Dermis microvascular lymphatic vessel endothelial cell (primary cell): ENCODE results near the gene GALNT9. TPM values are rescaled to one million over a fixed set of nuclear protein-coding genes. Genes with fewer than 3 reads are reported as not detected.

ENCODE experiments used
- DNase-seq, 2 donors: peaks; one replicate each; pipeline versions ENCODE4 v3.0.0 to v3.0.0-alpha.2; 2010; ENCODE audit warnings: low read depth in 2 of 2
- total RNA-seq: library from RNA; depleted of rRNA; stranded (reverse); fragments of >200 nt; gene quantifications from 2 replicates; pipeline ENCODE4 v1.2.1, GENCODE V29; 2014

The GALNT9 gene
- total RNA-seq, 1 donor from 2014 or later: under 0.01 TPM

DNA sequence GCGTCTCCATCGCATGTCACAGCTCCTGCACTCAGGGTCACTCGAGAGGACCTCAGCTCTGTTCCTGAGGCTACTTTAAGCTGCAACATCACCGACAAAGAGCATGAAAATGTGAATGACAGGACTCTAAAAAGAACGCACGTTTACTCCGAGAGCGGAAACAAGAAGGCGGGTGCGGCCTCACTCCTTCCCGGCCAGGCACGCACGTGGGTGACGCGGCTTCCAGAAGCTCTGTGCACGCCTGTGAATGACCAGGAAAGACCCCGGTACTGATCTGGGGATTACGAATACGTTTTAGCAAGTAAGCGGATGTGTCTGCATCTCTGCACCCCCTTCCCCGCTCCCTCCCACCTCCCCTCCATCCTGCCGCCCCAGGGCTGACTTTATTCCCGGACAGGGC, 15.2 kb upstream of the GALNT9 start:
- DNase-seq: no peak

DNA sequence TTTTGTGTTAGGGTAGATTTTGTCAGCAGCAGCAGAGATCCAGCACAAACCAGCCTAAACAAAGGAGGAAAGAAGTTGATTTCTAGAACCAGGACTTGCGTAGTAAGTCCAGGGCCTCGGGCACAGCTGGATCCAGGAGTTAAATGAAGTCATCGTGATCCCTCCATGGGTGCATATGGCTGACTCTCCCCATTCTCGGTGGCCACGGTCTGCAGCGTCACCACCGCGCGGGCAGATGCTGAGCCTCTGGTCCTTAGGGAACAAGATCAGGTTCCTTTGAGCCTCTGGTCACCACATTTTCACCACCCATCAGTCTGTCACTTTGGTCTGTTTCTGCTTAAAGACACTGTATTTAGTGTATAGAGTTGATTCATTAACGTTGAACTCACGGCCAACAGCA, 14.8 kb upstream of the GALNT9 start:
- no peak for DNase-seq

- no peak for DNase-seq
Measured at GRCh38 chr12:132343294-132344004, 14.1 kb upstream of the GALNT9 start.

GRCh38 chr12:132342251-132343227, 13.2 kb upstream of the GALNT9 start:
- DNase-seq: peak in 1 of 2 donors; percentile 5

DNA sequence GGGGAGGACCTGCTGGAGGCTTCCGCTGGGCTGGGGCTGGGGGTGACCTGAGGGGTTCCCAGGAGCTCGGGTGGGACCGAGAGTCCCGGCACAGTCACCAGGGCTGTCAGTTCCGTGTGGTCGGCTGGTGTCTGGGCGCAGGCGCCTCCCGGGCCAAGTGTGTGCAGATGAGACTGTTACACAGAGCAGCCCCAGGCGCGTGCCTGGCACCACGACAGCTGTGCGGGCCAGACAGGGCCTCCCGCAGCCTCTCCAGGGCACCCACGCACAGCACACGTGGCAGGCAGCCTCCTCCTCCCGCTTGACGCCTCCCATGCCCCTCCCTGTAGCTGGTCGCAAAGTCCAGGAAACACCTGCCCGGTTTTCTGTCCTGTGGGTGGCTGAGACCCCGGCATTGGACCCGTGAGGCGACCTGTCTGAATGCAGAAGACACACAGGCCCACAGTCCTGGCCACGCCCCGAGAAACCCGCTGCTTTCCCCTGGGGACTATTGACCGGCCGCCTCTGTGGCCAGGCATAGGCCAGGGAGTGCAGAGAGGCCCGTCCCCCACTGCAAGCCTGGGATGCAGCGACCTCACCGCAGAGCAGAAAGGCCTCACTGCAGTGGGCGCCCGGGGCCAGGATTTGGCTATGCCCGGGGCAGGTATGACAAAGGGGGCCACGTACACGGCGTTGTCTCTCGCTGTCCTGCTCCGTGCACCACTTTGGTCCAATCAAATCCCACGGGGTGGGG, 12.1 kb upstream of the GALNT9 start:
- DNase-seq: no peak

DNA sequence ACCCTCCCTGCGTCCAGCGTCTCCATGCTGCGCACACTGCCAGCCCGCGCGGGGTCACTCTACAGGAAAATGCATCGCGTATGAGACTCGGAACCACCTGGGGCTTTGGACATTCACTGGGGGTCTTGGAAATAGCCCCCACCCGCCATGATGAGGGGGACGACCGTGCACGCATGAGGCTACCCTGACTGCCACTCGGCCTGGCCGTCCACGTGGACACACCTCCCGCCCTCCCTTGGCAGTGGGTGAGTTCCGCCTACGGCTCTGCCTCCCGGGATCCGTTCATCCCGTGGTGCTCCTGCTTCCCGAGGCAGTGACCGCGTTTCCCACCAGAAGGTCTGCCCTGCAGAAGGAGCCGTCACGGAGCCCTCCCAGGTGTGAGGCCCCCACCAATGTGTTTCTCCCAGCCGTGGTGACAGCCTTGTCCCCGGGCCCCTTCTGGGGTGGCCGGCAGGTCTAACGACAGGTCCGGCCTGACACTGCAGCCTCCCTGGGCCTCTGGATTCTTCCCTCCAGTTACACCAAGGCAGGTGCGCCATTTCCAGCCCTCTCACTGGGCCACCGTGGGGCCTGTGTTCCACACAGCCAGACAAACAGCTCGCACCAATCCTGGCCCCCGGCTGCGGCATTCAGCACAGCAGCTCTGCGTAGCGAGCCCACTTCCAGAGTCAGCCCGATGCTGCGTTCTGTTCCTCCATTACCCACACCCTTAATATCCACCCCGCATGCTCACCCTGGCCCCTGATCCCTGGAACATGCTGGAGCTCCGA, 11.1 kb upstream of the GALNT9 start:
- DNase-seq: no peak

DNA sequence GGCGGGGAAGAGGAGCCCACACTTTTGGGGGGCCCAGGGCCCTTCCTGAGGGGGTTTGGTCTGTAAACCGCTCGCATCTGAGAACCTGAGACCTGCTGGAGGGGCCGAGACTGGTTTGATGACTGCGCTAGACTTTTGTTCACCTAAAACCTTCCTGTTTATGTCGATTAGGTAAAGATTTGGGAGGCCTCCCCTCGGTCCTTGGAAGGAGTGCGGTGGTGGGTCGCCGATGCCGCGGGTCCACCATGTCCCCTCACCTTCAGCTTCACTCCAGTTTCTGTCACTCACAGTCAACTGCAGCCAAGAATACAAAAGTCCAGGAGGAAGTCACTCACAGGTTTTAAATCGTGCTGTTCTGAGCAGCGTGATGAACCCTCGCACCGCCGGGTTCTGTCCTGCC, 10.5 kb upstream of the GALNT9 start:
- DNase-seq: no peak

GRCh38 chr12:132338781-132339180, 9.4 kb upstream of the GALNT9 start:
- DNase-seq: no peak

DNA sequence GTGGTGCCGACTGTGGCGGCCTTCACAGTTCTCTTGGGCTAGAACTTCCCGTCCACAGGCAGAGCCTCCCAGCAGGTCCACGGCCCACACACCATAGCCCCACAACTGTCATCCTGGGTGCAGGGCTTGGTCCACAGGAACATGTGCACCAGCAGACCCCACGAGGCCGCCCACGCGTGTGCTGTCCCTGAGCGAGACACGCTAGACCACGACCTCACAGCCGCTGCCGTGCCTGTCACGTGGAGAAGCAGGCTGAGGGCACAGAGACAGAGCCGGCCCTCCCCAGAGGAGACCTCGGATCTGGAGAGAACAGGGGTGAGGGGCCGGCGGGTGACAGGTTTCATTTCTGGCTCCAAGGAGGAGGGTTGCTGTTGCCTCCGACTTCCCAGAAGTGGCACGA, 8.9 kb upstream of the GALNT9 start:
- DNase-seq: no peak

GRCh38 chr12:132337557-132337956, 8.2 kb upstream of the GALNT9 start:
- no peak for DNase-seq

- no peak for DNase-seq
Measured at GRCh38 chr12:132336451-132337413, 7.3 kb upstream of the GALNT9 start.

DNA sequence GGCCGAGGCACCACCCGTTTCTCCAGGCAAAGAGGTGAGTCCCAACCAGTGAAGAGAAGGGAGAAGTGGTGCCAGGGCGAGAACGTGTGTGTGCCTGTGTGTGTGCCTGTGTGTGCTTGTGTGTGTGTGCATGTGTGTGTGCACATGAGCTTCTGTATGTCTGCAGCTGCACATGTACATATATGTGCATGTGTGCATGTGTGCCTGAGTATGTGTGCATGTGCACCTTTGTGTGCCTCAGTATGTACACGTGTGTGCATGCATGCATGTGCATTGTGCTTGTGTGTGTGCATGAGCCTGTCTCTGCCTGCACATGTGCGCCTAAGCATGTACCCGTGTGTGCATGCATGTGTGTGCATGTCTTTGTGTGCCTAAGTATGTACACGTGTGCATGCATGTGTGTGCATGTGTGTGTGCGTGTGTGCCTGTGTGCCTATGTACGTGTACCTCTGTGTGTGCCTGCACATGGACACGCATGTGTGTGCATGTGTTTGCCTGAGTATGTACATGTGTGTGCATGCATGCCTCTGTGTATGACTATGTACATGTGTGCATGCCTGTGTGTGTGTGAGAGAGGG, 5.9 kb upstream of the GALNT9 start:
- no peak for DNase-seq

- DNase-seq: no peak
Measured at GRCh38 chr12:132333766-132334165, 4.4 kb upstream of the GALNT9 start.

DNA sequence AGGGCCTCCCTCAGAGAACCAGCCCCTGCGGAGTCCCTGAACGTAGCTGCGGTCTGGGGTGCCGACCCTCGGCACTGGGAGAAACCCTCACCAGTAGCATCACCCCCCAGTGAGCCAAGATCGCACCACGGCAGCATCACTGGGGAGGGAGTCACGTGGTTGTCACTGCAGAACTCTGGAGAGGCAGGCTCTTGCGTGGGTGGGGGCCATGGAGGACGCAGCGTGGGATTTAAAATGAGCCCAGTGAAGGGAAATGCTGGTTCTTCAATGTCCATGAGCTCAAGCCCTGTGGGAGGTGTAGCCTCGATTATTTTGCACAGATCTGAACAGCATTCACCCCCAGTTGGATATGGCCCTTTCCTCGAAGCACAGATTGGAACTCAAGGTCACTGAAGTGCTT, 3.9 kb upstream of the GALNT9 start:
- DNase-seq: no peak

DNA sequence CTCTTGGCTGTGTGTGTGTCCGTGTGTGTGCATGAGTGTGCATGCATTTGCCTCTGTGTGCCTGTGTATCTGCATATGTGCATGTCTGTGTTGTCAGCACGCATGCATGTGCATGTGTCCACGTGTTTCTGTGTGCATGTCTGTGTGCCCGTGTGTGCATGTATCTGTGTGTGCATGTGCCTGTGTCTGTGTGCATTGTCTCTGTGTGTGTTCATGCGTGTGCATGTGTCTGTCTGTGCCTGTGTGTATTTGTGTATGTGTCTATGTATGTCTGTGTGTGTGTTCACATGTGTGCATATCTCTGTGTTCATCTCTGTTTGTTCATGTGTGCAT, 1.1 kb upstream of the GALNT9 start:
- no peak for DNase-seq

GRCh38 chr12:132329720-132330548, 545 bp upstream of the GALNT9 start:
- DNase-seq: no peak

GRCh38 chr12:132328282-132329029, 933 bp downstream of the GALNT9 start:
- DNase-seq: no peak
